Inferior parietal cortex (tissue), 1 donor: ENCODE results near the gene BRD1.
"Not testable (repeated sequence)": the region's sequence is repeated elsewhere in the genome, so short reads cannot be mapped to it uniquely, and the experiment has no call there.

Source experiments
- DNase-seq: peaks from one replicate; pipeline ENCODE4 v3.0.0-alpha.2; 2016; ENCODE audit errors: extremely low spot score

Gene BRD1

DNA sequence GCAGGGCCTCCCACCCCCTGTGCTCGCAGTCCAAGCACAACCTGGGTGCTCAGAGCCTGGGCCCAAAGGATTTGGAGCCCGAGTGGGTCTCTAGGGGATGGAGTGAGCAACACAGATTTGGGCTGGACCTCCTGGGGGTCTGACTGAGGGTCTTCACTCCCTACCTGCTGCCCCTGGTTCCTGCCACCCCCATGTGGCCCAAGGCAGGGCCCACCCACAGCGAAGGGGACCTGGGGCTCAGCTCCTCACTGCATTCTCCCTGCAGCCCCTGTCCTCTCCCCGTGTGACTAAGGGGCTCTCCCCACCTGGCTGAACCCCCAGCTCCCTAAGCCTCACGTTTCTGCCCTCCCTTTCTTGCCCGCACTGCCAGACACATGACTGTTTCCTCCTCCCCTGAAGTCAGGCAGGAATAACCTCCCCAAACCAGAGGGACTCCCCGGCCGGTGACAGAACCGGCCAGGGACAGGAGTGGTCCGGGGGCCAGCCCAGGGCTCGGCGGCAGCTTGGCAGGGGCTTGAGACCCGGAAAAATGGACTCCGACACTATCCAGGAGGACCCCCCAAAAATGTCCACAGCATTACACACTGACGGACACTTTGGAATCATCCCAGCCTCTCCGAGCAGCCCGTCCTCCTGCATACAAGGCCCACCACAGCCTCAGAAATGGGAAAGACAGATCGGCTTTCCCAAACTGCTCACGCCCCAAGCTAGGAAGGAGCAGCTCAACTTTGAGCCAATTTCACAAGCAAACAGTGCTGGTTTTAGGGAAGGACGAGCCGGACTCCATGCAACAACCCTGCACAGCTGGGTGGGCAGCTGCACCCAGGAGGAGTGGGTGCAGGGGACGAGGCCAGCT is 57.8 kb downstream of the BRD1 start:
- no peak for DNase-seq

DNA sequence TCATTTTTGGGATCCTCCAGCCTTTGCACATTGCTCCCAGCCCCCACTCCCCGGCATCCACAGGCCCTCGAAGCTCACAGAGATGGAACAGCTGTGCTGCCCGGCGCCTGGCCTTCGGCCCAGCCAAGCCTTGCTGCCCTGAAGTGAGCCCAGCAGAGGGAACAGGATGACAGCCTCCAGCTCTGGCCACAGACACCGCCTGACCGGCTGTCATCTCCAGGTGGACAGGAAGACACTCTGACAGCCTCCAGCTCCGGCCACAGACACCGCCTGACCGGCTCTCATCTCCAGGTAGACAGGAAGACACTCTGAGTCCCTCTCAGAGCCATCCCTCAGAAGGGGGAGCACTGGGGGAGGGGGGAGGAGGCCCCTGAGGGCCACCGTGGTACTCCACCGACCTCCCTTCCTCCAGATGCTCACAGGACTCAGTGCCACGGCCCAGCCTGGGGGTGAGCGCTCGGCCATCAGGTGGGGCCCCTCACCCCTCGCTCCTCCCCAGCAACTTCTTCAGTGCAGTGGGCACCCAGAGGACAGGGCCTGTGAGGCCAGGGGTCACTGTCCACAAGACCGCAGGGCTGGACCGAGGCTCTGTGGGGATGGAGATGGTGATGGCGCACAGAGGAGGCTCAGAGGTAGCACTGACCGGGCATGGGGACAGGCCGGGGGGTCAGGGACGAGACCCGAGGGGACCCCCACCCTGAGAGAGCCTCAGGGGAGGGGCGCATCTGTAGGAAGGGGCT is 58.6 kb downstream of the BRD1 start:
- no peak for DNase-seq

DNA sequence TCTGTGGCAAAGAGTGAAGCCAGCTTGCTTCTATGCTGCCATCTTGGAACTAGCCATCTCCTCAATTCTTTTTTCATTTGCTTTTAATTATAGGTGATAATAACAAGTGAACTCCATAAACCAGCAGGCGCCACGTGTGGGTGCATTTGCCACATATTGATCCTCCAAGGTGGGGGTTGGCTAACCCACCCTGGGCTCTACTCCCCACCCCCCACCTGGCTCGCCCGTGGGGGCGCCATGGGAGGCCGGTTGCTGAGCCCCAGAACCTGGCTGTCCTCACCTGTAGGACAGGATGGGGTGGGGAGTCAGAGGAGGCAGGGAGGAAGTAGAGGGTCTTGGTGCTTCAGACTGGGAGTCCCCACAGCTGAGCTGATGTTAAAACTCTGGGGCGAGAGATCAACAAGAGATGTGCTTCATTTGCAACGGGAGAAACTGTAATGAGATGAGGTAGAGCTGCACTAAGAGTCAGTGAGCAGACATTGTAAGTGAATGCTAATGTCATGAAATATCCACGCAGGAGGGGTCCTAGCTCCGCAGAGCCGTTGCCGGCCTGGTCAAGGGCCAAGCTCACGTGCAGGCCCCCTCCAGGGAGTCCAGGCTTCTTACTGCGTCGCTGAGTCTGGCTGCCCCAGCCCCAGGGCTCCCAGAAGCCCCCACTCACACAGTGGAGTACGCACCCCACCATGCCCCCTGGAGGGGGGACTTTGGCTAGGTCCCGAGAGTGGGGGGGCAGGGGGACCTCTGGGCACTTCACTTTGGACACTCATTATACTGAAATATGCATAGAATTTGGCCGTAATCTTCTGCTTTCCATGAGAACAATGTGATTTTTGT is 59.4 kb downstream of the BRD1 start:
- no peak for DNase-seq

DNA sequence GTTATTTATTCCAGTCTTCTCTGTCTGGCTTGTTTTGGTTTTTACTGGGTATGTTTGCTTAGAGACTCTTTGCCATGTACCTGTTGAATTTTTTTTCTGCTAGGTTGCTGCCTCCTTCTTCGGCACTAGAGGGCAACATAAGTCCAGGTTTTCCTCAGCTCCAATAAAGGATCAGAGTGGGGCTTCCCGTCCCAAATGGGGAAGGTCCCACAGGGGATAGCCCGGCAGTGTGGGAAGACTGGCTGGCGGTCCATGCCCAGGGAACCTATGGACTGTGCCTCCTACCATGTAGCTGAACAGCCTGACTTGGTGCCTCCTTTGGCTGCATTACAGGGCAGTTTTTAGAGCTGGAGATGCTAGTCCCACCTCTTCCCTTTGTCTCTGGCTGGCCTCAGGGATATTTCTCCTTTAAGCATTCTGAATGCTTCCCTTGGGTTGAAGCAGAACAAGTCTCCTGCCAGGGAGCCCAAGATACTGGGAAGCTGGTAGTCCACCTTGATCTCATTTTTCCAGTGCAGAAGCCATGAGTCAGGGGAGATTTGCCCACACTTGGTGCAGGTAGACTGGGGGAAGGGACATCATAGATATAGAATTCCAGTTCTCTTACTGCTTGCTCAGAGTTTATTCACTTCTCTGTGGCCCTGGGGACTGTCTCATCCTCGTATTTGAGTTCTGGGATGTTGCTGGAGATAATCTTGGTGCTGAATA is 60.2 kb downstream of the BRD1 start:
- DNase-seq: peak; percentile 27

DNA sequence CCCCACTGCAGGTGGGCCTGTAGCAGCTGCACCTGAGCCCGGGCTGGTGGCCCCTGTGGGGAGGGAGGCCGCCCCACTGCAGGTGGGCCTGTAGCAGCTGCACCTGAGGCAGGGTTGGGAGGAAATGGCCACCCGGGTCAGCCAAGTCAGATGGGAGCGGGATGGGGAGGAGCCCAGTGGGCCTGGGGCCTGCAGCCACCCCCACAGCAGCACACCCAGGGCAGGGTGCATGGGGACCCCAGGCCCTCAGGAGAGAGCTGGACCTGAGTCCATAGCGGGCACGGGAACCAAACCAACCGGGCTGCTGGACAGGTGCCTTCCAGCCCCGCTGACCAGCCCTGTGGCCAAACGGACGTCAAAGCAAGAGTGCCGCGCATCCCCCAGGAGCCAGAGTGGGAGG is 61.7 kb downstream of the BRD1 start:
- no peak for DNase-seq

DNA sequence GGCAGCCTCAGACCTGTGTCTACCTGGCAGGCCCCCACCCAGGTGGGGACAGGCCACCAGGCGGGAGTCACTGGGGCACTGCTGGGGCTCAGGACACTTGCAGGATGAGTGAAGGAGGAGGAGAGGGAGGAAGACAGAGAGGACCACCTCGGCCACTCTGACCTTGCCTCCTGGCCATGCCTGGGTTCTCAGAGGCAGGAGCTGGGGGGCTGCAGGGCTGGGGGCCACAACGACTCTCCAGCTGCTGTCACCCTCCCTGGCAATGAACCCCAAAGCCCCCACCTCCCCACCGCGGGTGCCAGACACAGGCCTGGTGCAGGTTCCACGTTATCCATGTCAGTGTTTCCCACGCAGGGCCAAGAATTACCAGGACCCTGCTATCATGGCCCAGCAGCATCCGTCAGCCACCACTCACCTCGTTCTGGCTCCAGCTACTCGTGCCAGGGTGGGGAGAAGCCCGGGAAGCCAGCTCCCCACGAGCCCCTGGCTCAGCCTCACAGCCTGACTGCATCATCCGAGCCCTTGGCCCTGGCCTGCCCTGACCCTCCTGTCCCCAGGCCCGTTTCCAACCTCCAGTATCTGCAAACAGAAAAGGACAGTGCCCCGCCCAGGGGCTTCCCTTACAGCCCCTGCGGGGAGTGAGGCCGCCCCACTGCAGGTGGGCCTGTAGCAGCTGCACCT is 62.4 kb downstream of the BRD1 start:
- no peak for DNase-seq

DNA sequence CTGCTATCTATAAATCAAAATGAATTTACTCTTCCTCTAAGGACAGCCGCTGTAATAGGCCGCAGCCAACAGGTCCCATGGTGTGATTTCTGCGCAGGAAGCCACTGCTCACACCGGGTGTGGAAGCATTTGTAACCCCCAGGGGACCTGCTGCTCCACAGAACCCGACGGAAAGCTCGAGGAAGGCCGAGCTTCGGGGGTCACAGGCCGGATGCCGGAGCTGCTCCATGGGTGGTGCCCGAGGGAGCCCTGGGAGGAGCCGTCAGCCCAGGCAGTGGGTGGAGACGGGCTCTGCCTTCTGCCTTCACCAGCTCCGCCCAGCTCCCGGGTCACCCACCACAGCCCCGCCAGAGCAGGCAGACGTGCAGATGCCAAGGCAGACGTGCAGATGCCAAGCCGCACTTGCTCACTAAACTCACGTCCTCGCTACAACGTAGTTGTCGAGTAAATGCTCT is 63.5 kb downstream of the BRD1 start:
- DNase-seq: no peak

DNA sequence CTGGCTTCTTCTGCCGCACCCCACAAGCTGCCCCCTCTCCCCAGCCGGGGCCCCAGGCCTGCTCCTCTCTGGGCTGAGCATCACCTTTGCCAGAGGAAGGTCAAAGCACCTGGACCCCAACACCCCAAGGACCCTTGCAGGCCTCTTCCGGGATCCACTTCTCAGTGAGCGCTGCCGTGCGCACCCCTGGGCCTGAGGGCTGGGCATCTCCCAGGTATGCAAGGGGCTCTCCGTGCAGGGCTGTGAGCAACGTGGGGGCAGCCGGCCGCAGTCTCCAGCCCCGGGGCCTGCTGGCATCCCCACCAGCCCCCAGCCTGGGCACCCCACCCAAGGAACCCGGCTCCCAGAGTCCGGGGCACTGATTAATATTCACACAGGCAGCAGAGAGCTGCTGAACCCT is 64.0 kb downstream of the BRD1 start:
- no peak for DNase-seq

DNA sequence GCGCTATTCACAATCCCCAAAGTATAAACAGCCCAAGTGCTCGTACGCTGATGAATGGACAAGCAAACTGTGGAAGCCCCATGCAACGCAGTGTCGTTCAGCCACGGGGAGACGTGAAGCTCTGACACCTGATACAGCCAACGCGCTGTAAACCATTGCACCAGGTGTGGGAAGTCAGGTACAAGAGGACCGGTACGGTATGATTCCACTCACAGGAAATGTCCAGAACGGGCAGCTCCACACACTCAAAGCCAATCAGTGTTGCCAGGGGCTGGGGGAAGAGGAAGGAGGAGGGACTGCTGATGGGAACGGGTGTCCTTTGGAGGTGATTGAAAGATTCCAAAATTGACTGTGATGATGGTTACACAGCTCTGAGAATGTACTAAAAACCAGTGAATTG is 64.5 kb downstream of the BRD1 start:
- DNase-seq: no peak

DNA sequence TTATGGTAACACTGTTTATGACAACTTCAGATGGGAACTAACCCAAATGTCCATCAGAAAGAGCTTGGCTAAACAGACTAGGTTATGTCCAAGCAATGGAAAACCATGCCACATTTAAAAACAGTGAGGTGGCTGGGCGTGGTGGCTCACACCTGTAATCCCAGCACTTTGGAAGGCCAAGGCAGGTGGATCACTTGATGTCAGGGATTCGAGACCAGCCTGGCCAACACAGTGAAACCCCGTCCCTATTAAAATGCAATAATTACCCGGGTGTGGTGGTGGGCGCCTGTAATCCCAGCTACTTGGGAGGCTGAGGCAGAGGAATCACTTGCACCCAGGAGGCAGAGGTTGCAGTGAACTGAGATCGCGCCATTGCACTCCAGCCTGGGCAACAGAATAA is 65.1 kb downstream of the BRD1 start:
- not testable (repeated sequence) for DNase-seq

DNA sequence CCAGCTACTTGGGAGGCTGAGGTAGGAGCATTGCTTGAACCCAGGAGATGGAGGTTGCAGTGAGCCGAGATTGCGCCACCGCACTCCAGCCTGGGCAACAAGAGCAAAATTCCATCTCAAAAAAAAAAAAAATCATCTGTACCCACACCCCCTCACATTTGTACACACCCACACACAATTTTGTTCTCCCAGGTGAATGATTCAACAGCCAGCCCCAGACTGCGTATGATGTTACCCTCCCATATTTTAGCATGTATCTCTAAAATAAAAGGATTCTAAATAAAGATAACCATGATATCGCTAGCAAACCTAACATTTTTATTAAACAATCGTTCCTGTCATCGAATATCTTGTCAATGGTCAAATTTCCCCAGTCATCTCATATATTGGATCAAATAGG is 65.8 kb downstream of the BRD1 start:
- no peak for DNase-seq

DNA sequence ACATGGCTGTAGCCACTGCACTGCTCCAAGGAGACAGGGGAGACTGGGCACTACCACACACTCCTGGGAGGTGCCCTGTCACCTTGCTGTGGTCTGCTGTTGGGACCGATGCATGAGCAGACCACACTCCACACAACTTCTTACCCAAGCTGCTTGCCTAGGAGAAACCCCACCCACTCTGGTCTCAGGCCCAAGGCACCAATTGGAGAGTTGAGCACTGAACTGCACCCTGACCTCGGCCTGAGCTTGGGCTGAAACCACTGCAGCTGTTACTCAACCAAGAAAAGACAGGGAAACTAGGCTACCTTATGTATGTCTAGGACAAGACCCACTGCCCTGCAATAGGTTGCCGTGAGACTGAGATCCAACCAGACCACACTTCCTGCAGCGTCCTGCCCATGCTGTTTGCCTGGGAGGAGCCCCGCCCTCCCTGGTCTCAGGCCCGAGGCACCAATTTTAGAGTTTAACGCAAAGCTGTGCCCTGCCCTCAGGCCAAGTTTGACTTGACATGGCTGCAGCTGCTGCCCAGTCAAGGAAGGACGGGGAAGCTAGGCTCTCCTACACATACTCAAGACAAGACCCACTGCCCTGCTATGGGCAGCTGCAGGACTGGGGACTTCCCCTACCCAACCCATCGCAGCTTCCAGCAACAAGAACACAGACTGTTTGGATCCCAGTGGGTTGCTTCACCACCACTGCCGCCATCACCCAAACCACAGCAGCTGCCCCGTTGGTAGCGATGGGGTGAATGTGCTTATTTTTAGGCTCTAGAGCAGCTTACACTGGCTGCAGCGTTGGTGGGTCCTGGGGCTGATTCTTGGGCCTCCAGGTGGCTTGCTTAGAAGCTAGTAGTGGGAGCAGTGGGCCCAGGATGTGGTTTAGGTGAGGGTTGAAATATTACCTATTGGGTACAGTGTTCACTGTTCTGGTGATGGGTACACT is 66.8 kb downstream of the BRD1 start:
- DNase-seq: no peak

DNA sequence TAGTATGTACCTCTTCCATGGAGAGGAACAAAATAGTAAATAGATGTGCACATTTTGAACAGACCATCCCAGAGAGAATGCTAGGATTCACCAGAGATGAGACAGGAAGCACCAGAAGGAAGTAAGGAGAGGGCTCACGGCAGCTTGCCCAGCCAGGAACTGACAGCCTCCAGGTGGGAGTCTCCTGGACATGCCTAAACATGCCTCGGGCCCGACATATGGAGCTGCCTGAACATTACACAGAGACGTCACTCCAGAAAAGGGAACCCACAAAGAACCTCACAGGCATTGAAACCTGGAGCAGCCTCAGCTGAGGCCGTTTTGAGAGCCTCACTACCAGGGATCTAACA is 67.4 kb downstream of the BRD1 start:
- DNase-seq: no peak

DNA sequence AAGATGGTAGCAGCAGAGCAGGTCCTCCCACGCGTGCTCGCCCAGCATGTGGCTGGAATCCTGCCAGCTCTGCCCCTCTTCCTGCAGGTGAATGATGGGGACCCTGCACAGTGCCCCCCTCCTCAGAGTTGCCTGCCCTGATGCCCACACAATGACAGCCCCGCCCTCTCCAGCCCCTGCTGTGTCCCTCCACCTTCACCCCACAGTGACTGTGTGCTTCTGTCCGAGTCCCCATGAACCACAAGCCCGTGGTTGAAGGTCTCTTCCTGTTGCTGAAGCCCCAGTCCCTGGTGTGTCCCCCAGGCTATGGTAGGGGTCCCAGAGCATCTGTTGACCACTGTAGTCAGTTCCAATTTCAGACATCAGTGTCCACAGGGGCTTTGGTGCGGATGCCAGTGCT is 71.0 kb downstream of the BRD1 start:
- no peak for DNase-seq

DNA sequence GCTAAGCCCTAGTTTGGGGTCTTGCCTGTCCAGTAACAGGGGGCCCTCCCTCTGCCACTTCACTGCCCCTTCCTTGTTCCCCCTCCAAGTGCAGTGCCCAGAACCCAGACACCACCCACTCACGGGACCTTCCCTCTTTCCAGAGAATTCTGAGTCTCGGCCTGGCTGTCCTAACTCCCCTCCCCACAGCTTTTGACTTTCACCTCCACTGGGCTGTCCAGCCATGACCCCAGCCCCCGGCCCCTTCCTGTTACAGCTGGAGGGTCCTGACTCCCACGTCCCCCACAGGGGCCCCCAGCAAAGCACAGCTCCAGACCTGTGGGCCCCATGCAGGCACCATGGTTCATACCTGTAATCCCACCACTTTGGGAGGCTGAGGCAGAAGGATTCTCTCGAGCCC is 71.5 kb downstream of the BRD1 start:
- no peak for DNase-seq

DNA sequence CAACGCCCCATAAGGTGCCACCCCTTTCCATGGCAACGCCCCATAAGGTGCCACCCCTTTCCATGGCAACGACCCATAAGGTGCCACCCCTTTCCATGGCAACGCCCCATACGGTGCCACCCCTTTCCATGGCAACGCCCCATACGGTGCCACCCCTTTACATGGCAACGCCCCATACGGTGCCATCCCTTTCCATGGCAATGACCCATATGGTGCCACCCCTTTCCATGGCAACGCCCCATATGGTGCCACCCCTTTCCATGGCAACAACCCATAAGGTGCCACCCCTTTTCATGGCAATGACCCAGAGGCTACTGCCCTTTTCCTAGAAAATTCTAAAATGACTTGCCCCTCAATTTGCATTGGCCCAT is 72.1 kb downstream of the BRD1 start:
- DNase-seq: no peak

DNA sequence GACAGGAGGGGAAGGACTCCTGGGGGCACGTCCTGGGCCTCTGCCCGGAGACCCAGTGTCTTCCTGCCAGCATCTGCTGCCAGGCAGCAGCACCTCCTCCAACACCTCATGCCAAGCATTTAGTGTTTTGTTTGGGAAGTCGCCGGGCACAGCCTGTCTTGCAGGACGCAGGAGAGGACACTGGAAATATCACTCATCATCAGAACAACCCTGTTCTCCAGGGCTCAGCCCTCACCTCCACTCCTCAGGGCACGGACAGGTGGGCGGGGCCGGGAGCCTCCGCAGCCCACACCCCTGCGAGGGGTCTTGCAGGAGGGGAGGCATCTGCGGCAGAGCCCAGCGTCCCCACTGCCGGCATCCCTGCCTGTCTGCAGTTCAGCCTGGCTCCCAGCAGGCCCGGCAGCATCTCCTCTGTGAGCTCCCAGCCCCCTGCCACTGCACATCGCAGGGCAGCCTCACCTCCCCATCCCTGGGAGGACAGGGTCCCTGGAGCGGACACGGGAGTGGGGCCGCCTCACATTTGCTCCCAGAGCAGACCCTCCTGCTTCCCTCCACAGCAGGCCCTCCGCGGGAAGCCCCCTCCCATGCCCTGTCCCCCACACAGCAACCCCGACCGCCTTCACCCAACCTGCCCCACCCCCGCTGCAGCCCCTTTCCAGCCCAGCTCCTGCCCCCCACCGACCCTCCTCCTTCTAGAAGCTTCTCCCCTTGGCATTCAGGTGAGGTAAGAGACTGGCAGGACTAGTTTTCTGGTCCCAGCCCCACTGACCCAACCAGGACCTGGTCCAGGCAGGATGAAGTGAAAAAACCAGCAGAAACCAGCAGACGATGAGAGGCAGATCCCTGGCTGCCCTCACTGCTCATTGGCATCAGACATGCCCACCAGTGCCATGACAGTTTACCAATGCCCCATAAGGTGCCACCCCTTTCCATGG is 72.7 kb downstream of the BRD1 start:
- DNase-seq: no peak

DNA sequence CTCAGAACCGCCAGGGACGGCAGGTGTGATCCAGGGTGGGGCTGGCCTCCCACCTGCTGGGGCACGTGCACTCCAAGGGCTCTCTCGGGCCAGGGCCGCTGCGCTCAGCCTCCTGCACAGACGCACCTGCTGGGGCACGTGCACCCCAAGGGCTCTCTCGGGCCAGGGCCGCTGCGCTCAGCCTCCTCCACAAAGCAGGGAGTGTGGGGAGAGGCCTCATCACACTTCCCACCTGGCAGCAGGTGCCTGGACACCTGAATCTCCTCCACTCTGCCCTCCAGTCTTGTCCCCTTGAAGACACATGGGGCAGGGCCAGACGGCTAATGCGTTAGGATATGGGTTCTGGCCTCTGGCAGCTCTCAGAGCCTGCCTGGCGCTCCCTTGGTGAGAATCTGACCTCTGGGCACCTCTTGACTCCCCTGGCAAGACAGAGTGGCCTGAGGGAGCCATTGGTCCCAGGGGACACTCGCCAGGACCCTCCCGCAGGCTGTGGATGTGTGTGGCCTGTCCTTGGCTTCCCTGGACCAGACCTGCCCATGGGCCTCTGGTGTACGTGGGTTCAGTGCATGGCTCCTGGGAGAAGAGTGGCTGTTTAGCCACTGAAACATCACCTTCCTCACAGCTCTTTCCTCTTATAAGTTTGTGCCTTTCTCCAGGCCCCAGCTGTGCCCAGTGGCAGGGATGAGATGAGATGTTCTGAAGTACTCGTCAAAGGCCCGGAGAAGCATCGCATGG is 73.5 kb downstream of the BRD1 start:
- DNase-seq: no peak
